ENCODE data around the gene GPBAR1.
"Not testable (repeated sequence)": the region's sequence is repeated elsewhere in the genome, so short reads cannot be mapped to it uniquely, and the experiment has no call there.

GPBAR1 gene

GRCh38 chr2:218290316-218291261, 29.8 kb downstream of the GPBAR1 start:
- DNase-seq: peak; percentile 48

- DNase-seq: peak; percentile 15
Measured at GRCh38 chr2:218291318-218292047, 30.7 kb downstream of the GPBAR1 start.

GRCh38 chr2:218292048-218293014, 31.5 kb downstream of the GPBAR1 start, which contains the start of gene TMBIM1:
Gene TMBIM1, minus strand, starts transcription at chr2:218292503. Its CDS starts 10,362 bp downstream, at chr2:218282141.
- peak; percentile 83 for DNase-seq

GRCh38 chr2:218293715-218294429, 33.1 kb downstream of the GPBAR1 start:
- DNase-seq: no peak

- no peak for DNase-seq
Measured at GRCh38 chr2:218294430-218295022, 33.7 kb downstream of the GPBAR1 start.

GRCh38 chr2:218295029-218295428, 34.2 kb downstream of the GPBAR1 start:
- no peak for DNase-seq

- DNase-seq: no peak
Measured at GRCh38 chr2:218296200-218296599, 35.4 kb downstream of the GPBAR1 start.

- no peak for DNase-seq
Measured at GRCh38 chr2:218296847-218297246, 36.0 kb downstream of the GPBAR1 start.

- DNase-seq: no peak
Measured at GRCh38 chr2:218298314-218298875, 37.6 kb downstream of the GPBAR1 start.

- no peak for DNase-seq
Measured at GRCh38 chr2:218300141-218300540, 39.3 kb downstream of the GPBAR1 start.

- peak; percentile 93 for DNase-seq
Measured at GRCh38 chr2:218301176-218301819, 40.5 kb downstream of the GPBAR1 start.

GRCh38 chr2:218305383-218305782, 44.6 kb downstream of the GPBAR1 start:
- DNase-seq: no peak

- no peak for DNase-seq
Measured at GRCh38 chr2:218306184-218306920, 45.5 kb downstream of the GPBAR1 start.

- DNase-seq: no peak
Measured at GRCh38 chr2:218307415-218308090, 46.7 kb downstream of the GPBAR1 start.

- no peak for DNase-seq
Measured at GRCh38 chr2:218310853-218311540, 50.2 kb downstream of the GPBAR1 start.

- not testable (repeated sequence) for DNase-seq
Measured at GRCh38 chr2:218311541-218312266, 50.9 kb downstream of the GPBAR1 start.

GRCh38 chr2:218312267-218312756, 51.5 kb downstream of the GPBAR1 start:
- no peak for DNase-seq

GRCh38 chr2:218313356-218313755, 52.5 kb downstream of the GPBAR1 start:
- DNase-seq: no peak
